WTC11 (cell line): ENCODE data around the gene ZNF669.

Experiments used
- ETV6 ChIP-seq: sonication (generic); formaldehyde crosslinking; IDR thresholded peaks from 2 replicates; pipeline ENCODE4 v1.8.1; 2022; ENCODE audit warnings: mild to moderate bottlenecking, missing genetic modification reagents
- KAT7 ChIP-seq: sonication (generic); formaldehyde crosslinking; IDR thresholded peaks from 2 replicates; pipeline ENCODE4 v1.8.1; 2023; ENCODE audit warnings: missing genetic modification reagents, mild to moderate bottlenecking, borderline replicate concordance
- NR3C1 ChIP-seq: sonication (generic); formaldehyde crosslinking; conservative IDR thresholded peaks from 2 replicates; pipeline ENCODE4 v1.8.1; 2023; ENCODE audit warnings: low read depth, mild to moderate bottlenecking, missing genetic modification reagents
- TF ChIP-seq, protein P1 (sequence below): sonication (generic); formaldehyde crosslinking; conservative IDR thresholded peaks from 2 replicates; pipeline ENCODE4 v1.8.1; 2022; ENCODE audit warnings: mild to moderate bottlenecking, missing genetic modification reagents
- TF ChIP-seq, protein P2 (sequence below): fragments of 200-600 bp; IDR thresholded peaks from 2 replicates; pipeline ENCODE4 v1.8.0; 2022; ENCODE audit warnings: antibody characterized with exemption
- TF ChIP-seq, protein P3 (sequence below): sonication (generic); formaldehyde crosslinking; IDR thresholded peaks from 2 replicates; pipeline ENCODE4 v1.8.1; 2022; ENCODE audit warnings: mild to moderate bottlenecking, moderate library complexity, missing genetic modification reagents
- TF ChIP-seq, protein P4 (sequence below): sonication (generic); formaldehyde crosslinking; IDR thresholded peaks from 2 replicates; pipeline ENCODE4 v1.8.0; 2022; ENCODE audit warnings: mild to moderate bottlenecking, missing genetic modification reagents
- TF ChIP-seq, protein P5 (sequence below): sonication (generic); formaldehyde crosslinking; IDR thresholded peaks from 2 replicates; pipeline ENCODE4 v1.8.0; 2022; ENCODE audit warnings: mild to moderate bottlenecking, missing genetic modification reagents
- TF ChIP-seq, protein P6 (sequence below): sonication (generic); formaldehyde crosslinking; IDR thresholded peaks from 2 replicates; pipeline ENCODE4 v1.8.1; 2022; ENCODE audit warnings: mild to moderate bottlenecking, missing genetic modification reagents, moderate library complexity, borderline replicate concordance
- TF ChIP-seq, protein P7 (sequence below): sonication (generic); formaldehyde crosslinking; IDR thresholded peaks from 2 replicates; pipeline ENCODE4 v1.8.0; 2023; ENCODE audit warnings: missing genetic modification reagents

DNA sequence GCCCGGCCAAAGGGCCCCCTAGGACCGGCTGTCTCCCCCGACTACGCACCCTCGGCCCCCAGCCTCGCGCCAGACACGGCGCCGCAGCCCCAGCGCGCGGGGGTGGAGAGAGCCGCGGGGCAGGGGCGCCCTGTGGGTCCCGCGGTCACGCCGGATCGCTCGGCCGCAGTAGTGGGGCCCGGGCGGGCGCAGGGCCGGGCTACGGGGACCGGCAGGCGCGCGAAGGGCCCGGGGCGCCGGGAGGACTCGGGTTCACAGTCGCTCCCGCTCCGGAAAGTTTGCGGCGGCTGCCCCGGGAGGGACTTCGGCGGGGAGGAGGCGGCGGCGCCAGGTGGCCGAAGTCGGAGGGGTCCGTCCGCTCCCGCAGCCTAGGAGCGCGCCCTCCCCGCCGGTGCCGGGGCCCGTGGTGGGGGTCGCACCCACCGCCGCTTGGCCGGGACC is 7.1 kb upstream of the ZNF669 start:
- TF ChIP-seq, protein P1, sequence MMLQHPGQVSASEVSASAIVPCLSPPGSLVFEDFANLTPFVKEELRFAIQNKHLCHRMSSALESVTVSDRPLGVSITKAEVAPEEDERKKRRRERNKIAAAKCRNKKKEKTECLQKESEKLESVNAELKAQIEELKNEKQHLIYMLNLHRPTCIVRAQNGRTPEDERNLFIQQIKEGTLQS (CRISPR knock-in tag): no peak
- TF ChIP-seq, protein P2, sequence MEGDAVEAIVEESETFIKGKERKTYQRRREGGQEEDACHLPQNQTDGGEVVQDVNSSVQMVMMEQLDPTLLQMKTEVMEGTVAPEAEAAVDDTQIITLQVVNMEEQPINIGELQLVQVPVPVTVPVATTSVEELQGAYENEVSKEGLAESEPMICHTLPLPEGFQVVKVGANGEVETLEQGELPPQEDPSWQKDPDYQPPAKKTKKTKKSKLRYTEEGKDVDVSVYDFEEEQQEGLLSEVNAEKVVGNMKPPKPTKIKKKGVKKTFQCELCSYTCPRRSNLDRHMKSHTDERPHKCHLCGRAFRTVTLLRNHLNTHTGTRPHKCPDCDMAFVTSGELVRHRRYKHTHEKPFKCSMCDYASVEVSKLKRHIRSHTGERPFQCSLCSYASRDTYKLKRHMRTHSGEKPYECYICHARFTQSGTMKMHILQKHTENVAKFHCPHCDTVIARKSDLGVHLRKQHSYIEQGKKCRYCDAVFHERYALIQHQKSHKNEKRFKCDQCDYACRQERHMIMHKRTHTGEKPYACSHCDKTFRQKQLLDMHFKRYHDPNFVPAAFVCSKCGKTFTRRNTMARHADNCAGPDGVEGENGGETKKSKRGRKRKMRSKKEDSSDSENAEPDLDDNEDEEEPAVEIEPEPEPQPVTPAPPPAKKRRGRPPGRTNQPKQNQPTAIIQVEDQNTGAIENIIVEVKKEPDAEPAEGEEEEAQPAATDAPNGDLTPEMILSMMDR: no peak
- TF ChIP-seq, protein P3, sequence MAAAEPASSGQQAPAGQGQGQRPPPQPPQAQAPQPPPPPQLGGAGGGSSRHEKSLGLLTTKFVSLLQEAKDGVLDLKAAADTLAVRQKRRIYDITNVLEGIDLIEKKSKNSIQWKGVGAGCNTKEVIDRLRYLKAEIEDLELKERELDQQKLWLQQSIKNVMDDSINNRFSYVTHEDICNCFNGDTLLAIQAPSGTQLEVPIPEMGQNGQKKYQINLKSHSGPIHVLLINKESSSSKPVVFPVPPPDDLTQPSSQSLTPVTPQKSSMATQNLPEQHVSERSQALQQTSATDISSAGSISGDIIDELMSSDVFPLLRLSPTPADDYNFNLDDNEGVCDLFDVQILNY: no peak; the same call in 1 of the 2 replicates
- TF ChIP-seq, protein P4, sequence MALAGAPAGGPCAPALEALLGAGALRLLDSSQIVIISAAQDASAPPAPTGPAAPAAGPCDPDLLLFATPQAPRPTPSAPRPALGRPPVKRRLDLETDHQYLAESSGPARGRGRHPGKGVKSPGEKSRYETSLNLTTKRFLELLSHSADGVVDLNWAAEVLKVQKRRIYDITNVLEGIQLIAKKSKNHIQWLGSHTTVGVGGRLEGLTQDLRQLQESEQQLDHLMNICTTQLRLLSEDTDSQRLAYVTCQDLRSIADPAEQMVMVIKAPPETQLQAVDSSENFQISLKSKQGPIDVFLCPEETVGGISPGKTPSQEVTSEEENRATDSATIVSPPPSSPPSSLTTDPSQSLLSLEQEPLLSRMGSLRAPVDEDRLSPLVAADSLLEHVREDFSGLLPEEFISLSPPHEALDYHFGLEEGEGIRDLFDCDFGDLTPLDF (CRISPR knock-in tag): no peak
- TF ChIP-seq, protein P5, sequence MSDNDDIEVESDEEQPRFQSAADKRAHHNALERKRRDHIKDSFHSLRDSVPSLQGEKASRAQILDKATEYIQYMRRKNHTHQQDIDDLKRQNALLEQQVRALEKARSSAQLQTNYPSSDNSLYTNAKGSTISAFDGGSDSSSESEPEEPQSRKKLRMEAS (CRISPR knock-in tag): no peak
- TF ChIP-seq, protein P6, sequence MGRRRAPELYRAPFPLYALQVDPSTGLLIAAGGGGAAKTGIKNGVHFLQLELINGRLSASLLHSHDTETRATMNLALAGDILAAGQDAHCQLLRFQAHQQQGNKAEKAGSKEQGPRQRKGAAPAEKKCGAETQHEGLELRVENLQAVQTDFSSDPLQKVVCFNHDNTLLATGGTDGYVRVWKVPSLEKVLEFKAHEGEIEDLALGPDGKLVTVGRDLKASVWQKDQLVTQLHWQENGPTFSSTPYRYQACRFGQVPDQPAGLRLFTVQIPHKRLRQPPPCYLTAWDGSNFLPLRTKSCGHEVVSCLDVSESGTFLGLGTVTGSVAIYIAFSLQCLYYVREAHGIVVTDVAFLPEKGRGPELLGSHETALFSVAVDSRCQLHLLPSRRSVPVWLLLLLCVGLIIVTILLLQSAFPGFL: no peak
- no peak for TF ChIP-seq ETV6 (CRISPR knock-in tag)
- TF ChIP-seq, protein P7, sequence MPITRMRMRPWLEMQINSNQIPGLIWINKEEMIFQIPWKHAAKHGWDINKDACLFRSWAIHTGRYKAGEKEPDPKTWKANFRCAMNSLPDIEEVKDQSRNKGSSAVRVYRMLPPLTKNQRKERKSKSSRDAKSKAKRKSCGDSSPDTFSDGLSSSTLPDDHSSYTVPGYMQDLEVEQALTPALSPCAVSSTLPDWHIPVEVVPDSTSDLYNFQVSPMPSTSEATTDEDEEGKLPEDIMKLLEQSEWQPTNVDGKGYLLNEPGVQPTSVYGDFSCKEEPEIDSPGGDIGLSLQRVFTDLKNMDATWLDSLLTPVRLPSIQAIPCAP (CRISPR knock-in tag): no peak
- TF ChIP-seq KAT7 (CRISPR knock-in tag): no peak
- TF ChIP-seq NR3C1 (CRISPR knock-in tag): no peak
